HG03025 (cell line): Measurements from ENCODE around the gene ELK4.
"Not testable (repeated sequence)": the region's sequence is repeated elsewhere in the genome, so short reads cannot be mapped to it uniquely, and the experiment has no call there.

Source experiments
- ATAC-seq: cut with Tn5 transposase; IDR thresholded peaks from one replicate; pipeline ENCODE4 v1.9.1; 2021; ENCODE audit warnings: mild to moderate bottlenecking, moderate library complexity; ENCODE audit not compliant: unreplicated experiment, low FRiP score

Gene ELK4

DNA sequence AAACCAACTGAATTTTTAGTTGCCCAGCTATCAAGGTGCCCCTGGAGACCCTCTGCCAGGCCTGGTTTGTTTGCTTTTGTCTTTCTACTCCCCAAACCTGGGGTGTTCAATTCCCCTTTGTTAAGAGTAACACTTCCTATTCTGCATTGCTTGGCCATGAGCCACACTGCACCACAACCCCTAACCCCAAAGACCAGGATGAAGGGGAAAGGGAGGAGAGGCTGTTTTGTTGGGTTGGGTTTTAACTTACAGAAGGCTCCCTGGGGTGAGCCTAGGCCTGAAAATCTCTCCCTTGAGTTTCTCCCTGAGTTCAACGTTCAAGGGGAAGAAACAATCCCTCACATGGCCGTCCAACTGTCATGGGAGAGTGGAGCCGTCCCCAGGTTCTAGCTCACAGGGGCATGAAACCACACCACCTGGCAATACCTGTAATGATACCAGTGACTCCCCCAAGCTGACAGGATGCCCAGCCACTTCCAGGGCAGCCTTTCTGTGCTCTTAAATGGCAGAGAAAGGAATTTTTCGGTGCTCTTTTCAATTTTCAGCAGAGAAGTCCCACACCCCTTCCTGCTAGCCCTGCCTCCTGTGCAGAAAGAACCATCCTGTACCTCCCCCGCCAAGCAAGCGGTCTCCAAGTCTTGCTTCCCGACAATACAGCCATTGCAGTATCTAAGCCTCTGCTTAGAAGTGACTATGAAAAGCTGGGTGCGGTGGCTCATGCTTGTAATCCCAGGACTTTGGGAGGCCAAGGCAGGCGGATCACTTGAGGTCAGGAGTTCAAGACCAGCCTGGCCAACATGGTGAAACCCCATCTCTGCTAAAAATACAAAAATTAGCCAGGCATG lies 33.6 kb upstream of the ELK4 start:
- ATAC-seq, result no peak

DNA sequence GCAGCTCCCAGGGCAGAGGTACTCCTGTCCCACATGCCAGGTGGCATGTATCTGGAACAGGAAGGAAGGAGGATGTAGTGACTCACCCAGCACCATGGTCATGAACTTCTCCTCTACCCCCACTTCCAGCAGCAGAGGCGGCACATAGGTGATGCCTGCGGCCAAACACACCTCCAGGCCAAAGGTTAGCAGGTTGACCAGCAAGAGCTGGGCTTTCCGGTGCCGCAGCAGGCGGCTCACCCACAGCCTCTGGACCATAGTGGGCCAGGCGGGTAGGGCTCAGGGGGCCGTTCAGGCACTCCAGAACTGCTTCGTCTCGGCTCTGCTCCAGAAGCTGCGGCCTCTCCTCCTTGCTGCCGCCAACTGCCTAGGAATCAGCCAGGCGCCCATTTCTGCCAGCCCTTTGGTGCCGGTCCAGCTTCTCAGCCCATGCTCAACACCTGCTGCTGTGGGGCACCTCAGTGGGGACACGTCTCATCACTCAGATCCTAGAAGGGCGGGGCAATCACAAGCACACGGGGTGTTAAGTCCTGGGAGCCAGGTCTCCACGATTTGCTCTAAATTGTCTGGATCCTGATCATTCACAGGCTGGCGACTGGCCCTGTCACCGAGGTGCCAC lies 32.7 kb upstream of the ELK4 start:
- ATAC-seq, result no peak

DNA sequence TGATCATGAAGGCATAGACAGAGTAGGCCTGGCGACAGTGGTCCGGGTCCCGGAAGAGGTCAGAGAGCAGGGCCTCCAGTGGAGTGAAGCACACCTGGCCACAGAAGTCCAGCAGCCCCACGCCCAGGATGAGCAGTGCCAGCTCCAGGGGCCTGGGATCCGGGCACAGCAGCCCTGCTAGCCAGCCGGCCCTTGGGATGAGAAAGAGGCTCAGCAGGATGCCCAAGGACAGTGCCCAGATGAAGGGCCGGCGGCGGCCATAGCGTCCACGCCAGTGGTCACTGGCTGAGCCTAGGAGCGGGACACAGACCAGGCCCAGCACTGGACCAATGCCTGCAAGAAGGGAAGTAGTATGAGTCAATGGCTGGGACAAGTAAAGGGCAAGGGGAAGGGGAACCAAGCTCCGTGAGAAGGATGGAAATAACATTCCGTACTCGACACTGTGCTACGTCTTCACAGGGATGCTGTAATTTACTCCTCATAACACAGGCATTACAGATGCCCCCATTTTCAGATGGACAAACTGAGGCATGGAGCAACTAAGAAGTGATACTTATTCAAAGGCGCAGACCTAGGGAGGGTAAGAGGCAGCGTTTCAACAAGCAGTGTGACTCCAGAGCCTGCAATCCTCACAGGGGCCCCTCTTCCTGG lies 31.6 kb upstream of the ELK4 start:
- no peak for ATAC-seq

DNA sequence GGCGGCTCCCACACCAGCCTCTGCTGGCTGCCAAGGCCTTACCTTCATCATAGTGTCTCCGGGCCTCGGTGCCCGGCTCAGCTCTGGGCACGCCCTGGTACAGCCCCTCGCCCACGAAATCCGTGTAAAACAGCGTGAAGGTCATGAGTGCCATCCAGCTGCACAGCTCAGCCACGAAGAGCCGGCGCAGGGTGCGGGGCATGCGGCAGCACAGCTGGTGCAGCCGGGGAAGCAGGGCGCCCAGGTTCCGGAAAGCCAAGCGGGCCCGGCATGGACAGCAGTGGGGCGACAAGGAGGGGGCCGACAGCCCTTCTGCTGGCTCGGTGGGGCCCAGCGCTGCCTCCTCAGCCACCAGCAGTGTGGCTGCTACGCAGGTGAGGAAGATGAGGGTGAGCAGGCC lies 31.0 kb upstream of the ELK4 start:
- ATAC-seq, result no peak

DNA sequence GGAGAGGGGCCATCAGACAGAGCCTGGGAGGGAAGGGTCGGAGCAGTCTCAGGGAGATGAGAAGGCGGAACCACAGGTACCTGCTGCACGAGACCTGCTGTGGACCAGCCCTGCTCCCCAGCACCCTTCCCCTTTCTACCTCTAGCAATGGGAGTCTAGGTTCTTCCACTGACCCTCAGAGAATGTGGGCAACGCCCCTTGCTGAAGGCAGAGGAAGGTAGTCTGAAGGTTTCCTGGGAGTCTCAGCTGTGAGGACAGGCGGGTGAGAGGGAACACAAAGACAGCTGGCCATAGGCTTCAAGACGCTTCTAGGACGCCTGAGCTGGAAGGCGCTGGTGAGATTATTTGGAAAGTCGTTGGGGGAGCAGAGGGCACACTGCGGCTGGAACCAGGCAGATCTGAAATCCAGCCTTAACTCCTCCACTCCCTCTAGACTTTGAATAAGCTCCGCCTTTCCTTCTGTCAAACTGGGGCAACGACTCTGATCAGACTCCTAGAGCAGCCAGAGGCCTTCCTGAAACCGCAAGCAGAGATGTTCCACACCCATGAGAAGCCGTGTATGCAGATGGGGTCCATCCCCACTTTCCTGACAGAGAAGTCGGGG lies 30.4 kb upstream of the ELK4 start:
- ATAC-seq, result no peak

DNA sequence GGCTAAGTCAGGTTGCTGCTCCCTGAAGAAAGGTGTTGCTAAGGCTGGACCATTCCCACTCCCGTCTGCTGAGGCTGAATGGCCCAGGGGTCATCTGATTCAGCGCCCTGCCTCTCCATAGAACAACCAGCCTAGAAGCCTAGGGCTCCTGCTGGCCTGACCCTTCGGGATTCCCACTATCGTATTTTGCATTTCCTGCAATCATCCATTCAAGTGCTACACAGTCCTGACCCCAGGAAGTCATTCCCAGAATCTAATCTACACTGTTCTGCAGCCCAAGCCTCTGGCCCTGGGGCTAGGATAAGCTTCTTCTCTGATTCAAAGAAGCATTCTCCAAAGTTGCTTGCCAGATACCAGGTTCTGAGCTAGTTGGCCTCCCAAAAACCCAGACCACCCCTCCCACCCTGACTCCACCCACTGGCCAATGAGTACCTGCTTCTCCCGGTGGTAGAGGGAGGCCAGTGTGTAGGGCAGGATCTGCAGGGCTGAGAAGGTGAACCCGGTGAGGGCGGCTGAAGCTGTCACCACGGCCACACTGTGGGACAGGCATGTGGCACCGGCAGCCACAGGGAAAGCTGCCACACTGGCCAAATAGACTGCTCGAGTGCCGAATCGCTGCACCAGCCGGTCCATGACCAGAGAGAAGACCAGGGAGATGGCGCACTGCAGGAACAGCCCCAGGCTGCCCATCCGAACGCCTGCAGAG lies 29.8 kb upstream of the ELK4 start:
- no peak for ATAC-seq

DNA sequence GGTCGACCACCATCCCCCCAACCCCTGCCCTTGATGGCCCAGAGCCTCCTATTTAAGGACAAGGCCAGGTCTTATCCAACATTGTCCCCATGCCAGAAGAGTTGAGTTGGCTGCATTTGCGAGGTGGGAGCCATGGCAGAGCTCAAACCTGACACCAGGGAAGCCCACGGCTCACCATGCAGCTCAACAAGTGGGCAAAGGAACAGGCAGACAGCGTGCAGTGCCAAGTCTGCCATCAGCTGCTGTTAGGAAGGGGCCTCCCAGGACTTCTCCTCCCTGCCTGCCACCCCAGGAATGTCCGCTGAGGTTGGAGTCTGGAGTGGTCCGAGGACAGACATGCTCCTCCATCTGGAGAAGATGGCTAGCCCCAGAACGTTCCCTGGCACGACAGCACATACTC lies 28.6 kb upstream of the ELK4 start:
- no peak for ATAC-seq

DNA sequence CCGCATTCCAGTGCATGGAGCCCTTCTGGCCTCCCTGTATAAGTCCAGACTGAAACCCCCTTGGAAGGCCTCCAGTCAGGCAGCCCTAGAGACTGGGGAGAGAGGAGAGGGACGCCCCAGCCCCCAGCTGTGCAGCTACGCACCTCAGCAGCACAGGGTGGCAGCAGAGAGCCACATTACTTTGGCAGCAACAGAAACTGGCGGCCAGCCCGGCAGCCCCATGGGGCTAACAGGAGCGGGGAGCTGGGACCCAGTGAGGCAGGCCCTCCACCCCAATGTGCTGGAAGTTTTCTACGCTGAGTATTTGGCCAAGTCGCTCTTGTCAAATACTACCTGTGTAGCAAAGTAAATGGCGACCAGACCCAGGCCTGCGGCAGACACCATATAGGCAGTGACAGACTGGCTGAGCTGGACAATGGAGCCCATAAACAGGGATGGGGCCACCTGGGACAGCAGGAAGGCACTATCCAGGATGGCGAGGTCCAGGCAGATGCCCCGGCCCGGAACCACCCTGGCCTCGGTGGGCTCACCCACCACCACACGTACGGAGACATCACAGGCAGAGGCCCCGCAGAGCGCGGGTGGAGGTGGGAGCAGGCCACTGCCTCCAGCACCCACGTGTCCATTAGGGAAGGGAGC lies 27.3 kb upstream of the ELK4 start:
- ATAC-seq, result no peak

DNA sequence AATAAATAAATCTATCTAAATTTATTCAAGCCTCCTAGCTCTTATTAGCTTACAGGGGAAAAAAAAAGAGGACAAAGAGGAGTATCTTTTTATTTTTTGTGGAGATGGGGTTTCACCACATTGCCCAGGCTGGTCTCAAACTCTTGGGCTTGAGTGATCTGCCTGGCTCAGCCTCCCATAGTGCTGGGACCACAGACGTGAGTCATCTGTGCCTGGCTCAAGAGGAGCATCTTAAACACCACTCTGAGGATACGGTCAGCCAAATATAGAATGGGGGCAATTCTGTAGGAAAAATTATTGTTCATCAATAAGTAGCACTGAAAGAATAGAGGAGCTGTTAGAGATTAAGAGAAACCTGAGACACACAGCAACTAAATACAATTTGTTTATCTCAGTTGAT lies 24.4 kb upstream of the ELK4 start:
- no peak for ATAC-seq

DNA sequence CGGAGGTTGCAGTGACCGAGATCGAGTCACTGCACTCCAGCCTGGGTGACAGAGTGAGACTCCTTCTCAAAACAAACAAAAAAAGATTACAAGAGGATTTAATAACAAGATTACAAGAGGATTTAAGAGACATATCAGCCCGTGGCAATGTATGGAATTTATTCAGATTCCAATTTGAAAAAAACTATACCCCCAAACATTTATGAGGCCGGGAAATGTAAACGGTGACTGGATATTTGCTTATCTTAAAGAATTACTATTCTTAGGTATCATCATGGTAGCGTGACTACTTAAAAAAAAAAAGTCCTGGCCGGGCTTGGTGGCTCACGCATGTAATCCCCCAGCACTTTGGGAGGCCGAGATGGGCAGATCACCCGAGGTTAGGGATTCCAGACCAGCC lies 21.2 kb upstream of the ELK4 start:
- no peak for ATAC-seq

DNA sequence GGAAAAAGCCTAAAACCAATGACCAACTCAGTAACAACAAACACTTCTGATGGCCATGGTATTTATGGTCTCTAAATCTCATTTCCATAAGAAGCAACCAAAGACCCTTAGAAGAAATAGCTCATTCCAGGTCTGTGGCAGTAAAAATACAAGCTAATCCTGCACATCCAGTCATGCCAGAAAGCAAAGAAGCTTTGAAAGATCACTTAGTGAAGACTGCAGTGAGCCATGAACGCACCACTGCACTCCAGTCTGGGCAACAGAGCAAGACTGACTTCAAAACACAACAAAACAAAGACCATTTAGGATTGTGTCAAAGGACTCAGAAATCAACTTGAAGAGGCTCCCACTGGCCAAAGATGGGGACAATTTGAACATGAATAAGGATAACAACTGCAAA lies 18.4 kb upstream of the ELK4 start:
- no peak for ATAC-seq

DNA sequence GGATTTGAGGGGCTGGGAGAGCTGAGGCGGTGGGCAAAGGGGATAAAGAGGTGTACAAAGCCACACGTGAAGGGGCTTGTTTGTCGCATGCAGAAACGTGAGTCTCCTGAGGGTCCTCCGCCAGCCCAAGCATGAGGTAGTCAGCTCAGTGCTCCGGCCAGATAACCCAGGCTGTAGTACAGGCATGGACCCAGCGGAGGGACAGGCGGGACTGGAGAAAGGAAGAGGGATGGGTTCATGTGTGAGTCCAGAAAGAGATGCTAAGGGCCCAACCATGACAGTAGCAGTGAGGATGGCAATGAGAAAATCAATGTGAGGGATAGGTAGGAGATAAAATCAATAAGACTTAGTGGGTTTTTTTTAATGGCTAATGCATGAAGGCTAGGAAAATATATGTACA lies 13.7 kb upstream of the ELK4 start:
- no peak for ATAC-seq

DNA sequence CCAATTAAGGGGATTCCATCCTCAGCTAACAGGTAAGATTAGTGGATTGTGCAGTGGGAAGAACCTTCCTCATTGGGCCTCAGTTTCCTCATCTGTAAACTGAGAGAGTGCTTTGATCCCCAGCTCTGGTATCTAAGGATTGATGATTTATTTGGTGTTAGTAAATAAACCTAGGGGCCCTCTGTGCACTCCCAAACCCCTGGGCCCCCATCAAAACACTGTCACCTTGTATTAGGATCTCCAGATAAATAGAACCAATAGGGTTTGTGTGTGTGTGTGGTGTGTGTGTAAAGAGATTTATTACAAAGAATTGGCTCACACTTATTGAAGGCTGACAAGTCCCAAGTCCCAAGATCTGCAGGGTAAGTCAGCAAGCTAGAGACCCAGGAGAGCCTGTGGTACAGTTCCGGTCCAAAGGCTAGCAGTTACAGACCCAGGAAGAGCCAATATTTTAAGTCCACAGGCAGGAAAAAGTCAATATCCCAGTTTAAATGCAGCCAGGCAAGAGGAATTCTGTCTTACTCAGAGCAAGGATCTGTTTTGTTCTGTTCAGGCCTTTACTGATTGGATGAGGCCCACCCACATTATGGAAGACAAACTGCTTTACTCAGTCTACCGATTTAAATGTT lies 11.0 kb upstream of the ELK4 start:
- no peak for ATAC-seq

DNA sequence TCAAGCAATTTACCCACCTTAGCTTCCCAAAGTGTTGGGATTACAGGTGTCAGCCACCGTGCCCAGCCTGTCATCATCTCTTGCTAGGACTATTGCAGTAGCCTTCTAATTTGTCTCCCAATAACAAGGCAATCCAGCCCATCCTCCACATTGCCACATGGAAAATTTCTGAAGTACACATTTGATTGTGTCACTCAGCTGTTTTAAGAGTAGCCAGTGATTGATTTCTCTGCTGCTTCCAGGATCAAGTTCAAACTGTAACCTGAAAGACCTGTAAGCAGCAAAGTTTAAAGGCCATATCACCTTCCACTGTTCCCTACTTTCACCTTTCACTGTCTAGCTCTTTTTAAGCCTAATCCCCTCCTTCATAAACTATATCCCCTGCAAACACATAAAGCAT lies 7.8 kb upstream of the ELK4 start:
- no peak for ATAC-seq

DNA sequence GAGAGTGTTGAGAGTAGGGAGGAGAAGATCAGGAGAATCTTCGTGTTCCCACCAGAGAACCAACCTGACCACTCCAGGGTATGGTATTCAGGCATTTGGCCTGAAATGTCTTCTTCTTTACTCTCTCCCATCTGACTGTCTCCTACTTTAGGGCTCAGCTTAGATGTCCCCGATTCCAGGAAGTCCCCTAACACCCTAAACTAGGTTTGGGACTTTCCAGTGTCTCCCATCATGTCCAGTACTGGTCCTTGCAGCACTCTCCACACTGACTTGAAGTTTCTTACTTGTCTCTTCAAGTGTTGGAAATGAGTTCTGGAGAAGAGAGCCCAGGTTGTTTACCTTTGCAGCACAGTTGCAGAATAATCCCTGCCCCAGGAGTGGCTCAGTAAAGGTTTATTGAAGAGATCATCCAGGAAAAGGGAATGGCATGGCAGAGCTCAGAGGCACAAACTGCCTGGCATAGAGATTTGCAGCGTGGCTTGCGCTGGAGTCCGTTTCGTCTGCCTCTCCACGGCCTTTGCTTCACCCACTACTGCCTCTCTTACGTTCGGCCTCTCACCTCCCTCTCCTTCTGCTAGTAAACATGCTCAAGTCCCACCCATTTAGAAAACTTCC lies 6.2 kb upstream of the ELK4 start:
- ATAC-seq, result no peak

DNA sequence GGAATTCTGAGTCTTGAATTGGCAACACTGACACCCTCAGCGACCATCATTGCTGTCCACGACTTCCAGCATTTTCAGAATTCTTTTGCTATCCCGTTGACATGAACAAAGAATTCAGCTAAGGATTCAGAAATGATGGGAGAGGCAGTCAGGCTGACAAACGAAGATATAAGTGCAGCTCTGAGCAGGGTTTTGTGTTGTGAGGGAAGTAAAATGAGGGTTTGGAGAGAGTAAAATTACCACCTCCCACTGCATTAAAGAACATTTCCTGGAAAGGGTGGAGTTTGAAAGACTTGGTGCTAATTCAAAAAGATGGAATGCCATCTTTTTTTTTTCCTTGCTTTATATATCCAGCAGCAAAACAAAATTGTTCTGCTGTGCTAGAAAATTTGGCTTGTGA lies 4.9 kb upstream of the ELK4 start:
- no peak for ATAC-seq

DNA sequence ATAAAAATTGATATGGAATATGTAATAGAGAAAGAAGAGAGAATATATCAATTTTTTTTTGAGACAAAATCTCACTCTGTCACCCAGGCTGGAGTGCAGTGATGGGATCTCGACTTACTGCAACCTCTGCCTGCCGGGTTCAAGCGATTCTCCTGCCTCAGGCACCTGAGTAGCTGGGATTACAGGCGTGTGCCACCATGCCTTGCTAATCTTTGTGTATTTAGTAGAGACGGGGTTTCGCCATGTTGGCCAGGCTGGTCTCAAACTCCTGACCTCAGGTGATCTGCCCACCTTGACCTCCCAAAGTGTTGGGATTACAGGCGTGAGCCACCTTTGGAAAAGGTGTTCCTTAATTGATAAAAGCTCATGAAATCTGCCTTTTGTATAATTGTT lies 4.3 kb upstream of the ELK4 start:
- ATAC-seq, result not testable (repeated sequence)

DNA sequence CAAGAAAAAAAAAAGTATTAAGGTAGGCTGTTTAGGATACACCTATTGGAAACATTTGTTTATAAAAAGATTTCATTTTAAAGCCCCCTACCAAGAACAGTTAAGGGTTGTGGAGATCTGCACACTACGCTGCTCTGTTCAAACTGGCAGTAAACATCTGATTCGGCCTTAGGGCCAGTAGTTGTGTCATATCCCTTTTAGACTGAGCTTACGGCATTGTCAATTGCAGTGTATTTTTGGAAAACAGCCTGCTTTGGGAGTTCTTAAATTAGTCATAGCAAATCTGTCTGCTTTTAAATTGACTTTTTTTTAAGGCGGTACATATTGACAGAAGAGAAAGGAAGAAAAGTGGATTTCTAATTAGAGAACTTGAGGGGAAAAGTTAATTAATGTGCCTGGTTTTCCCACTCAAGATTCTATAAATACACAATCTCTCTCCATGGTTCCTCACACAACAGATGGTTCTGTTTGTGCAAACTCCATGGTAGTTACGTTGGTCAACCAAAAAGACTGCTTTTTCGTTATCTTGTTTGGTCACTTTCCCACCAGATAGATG lies 1.7 kb upstream of the ELK4 start:
- ATAC-seq, result no peak

DNA sequence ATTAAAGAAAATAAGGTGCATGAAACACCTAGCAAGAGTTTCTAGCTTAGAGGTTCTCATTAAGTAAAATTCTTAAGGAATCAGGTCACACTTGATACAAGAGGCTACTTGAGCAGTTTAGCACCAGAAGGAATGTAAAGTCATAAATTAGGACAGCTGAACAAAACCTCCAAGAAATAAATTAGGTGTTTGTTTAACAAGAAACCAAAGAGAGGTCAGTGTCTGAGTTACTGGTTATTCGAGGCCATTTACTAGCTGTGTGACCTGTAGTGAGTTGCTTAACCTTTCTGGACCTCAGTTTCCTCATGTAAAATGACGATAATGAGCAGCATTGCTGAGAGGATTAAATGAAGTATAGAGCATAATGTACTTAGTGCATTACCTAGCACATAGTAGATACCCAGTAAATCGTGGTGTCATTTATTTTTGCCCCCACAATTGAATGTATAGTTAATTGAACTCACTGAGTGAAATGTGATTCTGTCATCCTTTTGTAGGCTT lies 908 bp upstream of the ELK4 start:
- no peak for ATAC-seq
